Stomach (tissue), 9 donors: ENCODE results near the gene GRHL3. TPM values are rescaled to one million over a fixed set of nuclear protein-coding genes. Genes with fewer than 3 reads are reported as not detected.
A peak's percentile ranks its signal among the peaks of the same experiment; 100 is the strongest.

Experiments used
- DNase-seq, 2 donors: peaks; one replicate each; pipeline versions ENCODE4 v3.0.0 to v3.0.0-alpha.2; 2013 to 2019
- H3K27ac ChIP-seq, 5 donors: fragments of 200-600 bp in 4 of 5; sonication (generic) in 4 of 5; one replicate each; pipeline ENCODE4 v1.5.1; 2013 to 2019; ENCODE audit warnings: mild to moderate bottlenecking in 1 of 5, moderate library complexity in 1 of 5
- H3K27me3 ChIP-seq, 3 donors: fragments of 200-600 bp; sonication (generic); one replicate each; pipeline ENCODE4 v1.5.1; 2017 to 2019; ENCODE audit warnings: mixed run types in 1 of 3
- H3K36me3 ChIP-seq, 4 donors: fragments of 200-600 bp; sonication (generic); 1 replicate in 3 of 4; 2 replicates in 1 of 4; pipeline ENCODE4 v1.5.1; 2016 to 2019
- H3K4me1 ChIP-seq, 4 donors: fragments of 200-600 bp; sonication (generic); one replicate each; pipeline ENCODE4 v1.5.1; 2016 to 2019
- H3K4me3 ChIP-seq, 4 donors: fragments of 200-600 bp; sonication (generic) in 3 of 4; one replicate each; pipeline ENCODE4 v1.5.1; 2016 to 2019; ENCODE audit warnings: mild to moderate bottlenecking in 1 of 4
- H3K9me3 ChIP-seq, 4 donors: fragments of 200-600 bp; sonication (generic); one replicate each; pipeline ENCODE4 v1.5.1; 2016 to 2019
- CTCF ChIP-seq, 7 experiments: fragments of 450-650 bp in 4 of 7; fragments of 200-600 bp in 3 of 7; sonication (generic) in 3 of 7; IDR thresholded peaks; one replicate each; pipeline ENCODE4 v1.5.1; 2016 to 2019; ENCODE audit warnings: antibody characterized with exemption in 7 of 7, control low read depth in 2 of 7, mild to moderate bottlenecking in 1 of 7
- EP300 ChIP-seq: sonication (generic); formaldehyde crosslinking; IDR thresholded peaks from one replicate; pipeline ENCODE4 v1.6.1; 2017; ENCODE audit warnings: antibody characterized with exemption
- POLR2A ChIP-seq, 4 donors: fragments of 450-650 bp; IDR thresholded peaks; one replicate each; pipeline ENCODE4 v1.6.1; 2016; ENCODE audit warnings: antibody characterized with exemption in 4 of 4, control low read depth in 2 of 4, mild to moderate bottlenecking in 1 of 4, moderate library complexity in 1 of 4
- POLR2AphosphoS5 ChIP-seq, 3 donors: sonication (generic); formaldehyde crosslinking; IDR thresholded peaks; one replicate each; pipeline ENCODE4 v1.6.1; 2016; ENCODE audit warnings: antibody characterized with exemption in 3 of 3
- WGBS, 5 donors: extraction: QIAGEN DNeasy Blood & Tissue Kit in 3 of 5; methylation state at CpG; one replicate each; pipeline versions ENCODE4 v1.1.5 to v1.1.7; 2013 to 2018; 5-methylcytosine and 5-hydroxymethylcytosine counted together
- intact Hi-C: fragments of 100-400 bp; cut with DNase I; formaldehyde crosslinking; loops from one replicate; pipeline ENCODE4 v1.15.1; 2023; ENCODE audit warnings: low total_unique reads
- polyA plus RNA-seq, 3 donors: library from polyadenylated mRNA; stranded (reverse); fragments of 200-250 nt; gene quantifications; one replicate each; pipeline ENCODE4 v1.2.3, GENCODE V29; 2013
- total RNA-seq, 5 donors: library from RNA; depleted of rRNA; stranded (reverse); fragments of >200 nt; gene quantifications; one replicate each; pipeline versions ENCODE4 v1.1.0 to v1.2.3, GENCODE V29; 2014 to 2016
- donor health status: healthy with polysubstance abuse.
- donor health status: Bipolar disorder and iron deficiency.
- donor health status: healthy.

The GRHL3 gene
- total and polyA plus RNA-seq, 8 donors, result 0.19 to 13.9 (median 0.67) TPM; not detected in 4

- intact Hi-C loops, result no loop called here
- TF ChIP-seq POLR2A (IDR thresholded peaks at IDR 0.05) (no peak), EP300 (no peak), CTCF (IDR thresholded peaks at IDR 0.05) (no peak), POLR2AphosphoS5 (IDR thresholded peaks at IDR 0.05) (no peak)
- H3K36me3 ChIP-seq, result no peaks in the 10 kb centered on the region
- no peak overlapping the region for H3K27ac ChIP-seq
- DNase-seq, result no peak
- no peak overlapping the region for H3K4me3 ChIP-seq
- H3K9me3 ChIP-seq, result no peaks in the 10 kb centered on the region
- H3K27me3 ChIP-seq, result peaks cover 0 to 11% (median 0%) of the 10 kb centered on the region in 3 donors
- peaks cover 0 to 4% (median 0%) of the 10 kb centered on the region in 4 donors for H3K4me1 ChIP-seq
- WGBS, 5 donors, result 79 to 93% (median 86%) methylated on average over 2 of the region's 2 CpGs
Measured at GRCh38 chr1:24281591-24281990, 37.6 kb upstream of the GRHL3 start.

GRCh38 chr1:24282491-24282890, 36.7 kb upstream of the GRHL3 start:
- no peaks in the 10 kb centered on the region for H3K36me3 ChIP-seq
- H3K27me3 ChIP-seq, result peaks cover 0 to 11% (median 0%) of the 10 kb centered on the region in 3 donors
- TF ChIP-seq POLR2A (IDR thresholded peaks at IDR 0.05), result no peak
- 67 to 88% (median 74%) methylated on average over 1 of the region's 1 CpG for WGBS, 5 donors
- no peak overlapping the region for H3K27ac ChIP-seq
- peaks cover 0 to 4% (median 0%) of the 10 kb centered on the region in 4 donors for H3K4me1 ChIP-seq
- H3K4me3 ChIP-seq, result no peak overlapping the region
- H3K9me3 ChIP-seq, result no peaks in the 10 kb centered on the region
- intact Hi-C loops, result no loop called here
- DNase-seq, result no peak

- Histone ChIP-seq H3K4me3 (no peak overlapping the region), H3K27ac (peak overlapping the region in 2 of 5 donors; percentile 32 to 35), H3K27me3 (peaks cover 0 to 5% (median 0%) of the 10 kb centered on the region in 3 donors), H3K9me3 (no peaks in the 10 kb centered on the region), H3K36me3 (no peaks in the 10 kb centered on the region), H3K4me1 (peaks cover 0 to 4% (median 0%) of the 10 kb centered on the region in 4 donors)
- intact Hi-C loops, result no loop called here
- peak in 2 of 3 donors; percentile 33 to 37 for TF ChIP-seq POLR2AphosphoS5 (IDR thresholded peaks at IDR 0.05)
- no peak for TF ChIP-seq EP300
- TF ChIP-seq POLR2A (IDR thresholded peaks at IDR 0.05), result no peak
- TF ChIP-seq CTCF (IDR thresholded peaks at IDR 0.05), result no peak
- WGBS, 5 donors, result 48 to 59% (median 51%) methylated on average over 10 of the region's 10 CpGs
- DNase-seq, result peak in 1 of 2 donors; percentile 39
Measured at GRCh38 chr1:24283326-24284155, 35.6 kb upstream of the GRHL3 start.

GRCh38 chr1:24284156-24284471, 35.0 kb upstream of the GRHL3 start:
- no peaks in the 10 kb centered on the region for H3K36me3 ChIP-seq
- H3K4me3 ChIP-seq, result no peak overlapping the region
- peaks cover 0 to 4% (median 0%) of the 10 kb centered on the region in 4 donors for H3K4me1 ChIP-seq
- no peaks in the 10 kb centered on the region for H3K9me3 ChIP-seq
- no peak for DNase-seq
- intact Hi-C loops, result no loop called here
- TF ChIP-seq EP300 (no peak), POLR2A (IDR thresholded peaks at IDR 0.05) (no peak), CTCF (IDR thresholded peaks at IDR 0.05) (no peak), POLR2AphosphoS5 (IDR thresholded peaks at IDR 0.05) (no peak)
- WGBS, 5 donors, result 84 to 91% (median 88%) methylated on average over 8 of the region's 8 CpGs
- peak overlapping the region in 2 of 5 donors; percentile 32 to 35 for H3K27ac ChIP-seq
- no peaks in the 10 kb centered on the region for H3K27me3 ChIP-seq

GRCh38 chr1:24285231-24285630, 33.9 kb upstream of the GRHL3 start:
- Histone ChIP-seq H3K27ac (no peak overlapping the region), H3K9me3 (no peaks in the 10 kb centered on the region), H3K4me3 (no peak overlapping the region), H3K36me3 (no peaks in the 10 kb centered on the region), H3K4me1 (peaks cover 0 to 6% (median 2%) of the 10 kb centered on the region in 4 donors), H3K27me3 (no peaks in the 10 kb centered on the region)
- no peak for TF ChIP-seq POLR2A (IDR thresholded peaks at IDR 0.05)
- DNase-seq, result no peak
- 86 to 97% (median 93%) methylated on average over 9 to 13 of the region's 13 CpGs for WGBS, 5 donors
- intact Hi-C loops, result no loop called here
